Panc1 (cell line): ENCODE results near the gene LRP5. TPM values are rescaled to one million over a fixed set of nuclear protein-coding genes. Genes with fewer than 3 reads are reported as not detected.
"Not testable (repeated sequence)": the region's sequence is repeated elsewhere in the genome, so short reads cannot be mapped to it uniquely, and the experiment has no call there.

Experiments used
- ATAC-seq: fragments of 200-7000 bp; cut with Tn5 transposase; 2 replicates; pipeline ENCODE4 v1.9.1; 2020; ENCODE audit warnings: mild to moderate bottlenecking, moderate library complexity
- BruUV-seq: library from RNA; stranded (reverse); fragments of 400-500 nt; replicated peaks from 2 replicates; lab custom pipeline; 2021; lab: Mats Ljungman, UMichigan
- CTCF ChIA-PET: fragments of 300-600 bp; sonication (Branson Sonifier 250); formaldehyde crosslinking; loops from one replicate; lab custom pipeline; 2022; ENCODE audit warnings: antibody characterized with exemption; lab: Charles Lee
- POLR2A ChIA-PET: fragments of 300-600 bp; sonication (Branson Sonifier 250); formaldehyde crosslinking; loops from one replicate; lab custom pipeline; 2022; ENCODE audit warnings: antibody characterized with exemption; lab: Charles Lee
- DNase-seq: peaks from one replicate; pipeline ENCODE4 v3.0.0-alpha.2; 2010; ENCODE audit warnings: low read depth, low spot score
- H3K27ac ChIP-seq: 2 replicates; pipeline ENCODE4 v1.5.1; 2011; ENCODE audit warnings: mild to moderate bottlenecking, low read length, inconsistent platforms
- H3K27me3 ChIP-seq: fragments of 200-500 bp; sonication (Bioruptor generic); 2 replicates; pipeline ENCODE4 v1.6.0; 2014; ENCODE audit warnings: low read length, inconsistent platforms; ENCODE audit not compliant: control insufficient read depth, insufficient read depth
- H3K36me3 ChIP-seq: fragments of 200-500 bp; sonication (Bioruptor generic); 2 replicates; pipeline ENCODE4 v1.5.1; 2014; ENCODE audit warnings: inconsistent platforms, mild to moderate bottlenecking, low read length, moderate library complexity; ENCODE audit not compliant: control insufficient read depth, insufficient read depth
- H3K4me1 ChIP-seq: 2 replicates; pipeline ENCODE4 v1.5.1; 2011; ENCODE audit warnings: inconsistent platforms, mild to moderate bottlenecking, low read length, moderate library complexity; ENCODE audit not compliant: control insufficient read depth, insufficient read depth
- H3K4me3 ChIP-seq, 2 experiments: 2 replicates each; pipeline ENCODE4 v1.5.1; 2011 to 2012; ENCODE audit warnings: low read depth in 2 of 2, low read length in 2 of 2, mild to moderate bottlenecking in 2 of 2, inconsistent platforms in 1 of 2, moderate library complexity in 1 of 2
- H3K9me3 ChIP-seq: fragments of 200-500 bp; sonication (Bioruptor generic); 2 replicates; pipeline ENCODE4 v1.5.1; 2014; ENCODE audit warnings: low read depth, mild to moderate bottlenecking, inconsistent platforms, low read length, moderate library complexity; ENCODE audit not compliant: control insufficient read depth, insufficient read depth
- CTCF ChIP-seq: fragments of 450-650 bp; IDR thresholded peaks from 2 replicates; pipeline ENCODE4 v1.5.1; 2017; ENCODE audit warnings: mild to moderate bottlenecking
- POLR2AphosphoS5 ChIP-seq: IDR thresholded peaks from 2 replicates; pipeline ENCODE4 v1.6.1; 2012; ENCODE audit warnings: mild to moderate bottlenecking, low read depth, low read length, moderate library complexity
- REST ChIP-seq, 2 experiments: IDR thresholded peaks; 2 replicates each; pipeline ENCODE4 v1.6.1; 2011 to 2012; ENCODE audit warnings: low read depth in 2 of 2, control low read depth in 1 of 2, low read length in 1 of 2, mild to moderate bottlenecking in 1 of 2, moderate library complexity in 1 of 2; ENCODE audit not compliant: insufficient read depth in 1 of 2
- SIN3A ChIP-seq: IDR thresholded peaks from 2 replicates; pipeline ENCODE4 v1.6.1; 2012; ENCODE audit warnings: low read depth, mild to moderate bottlenecking, low read length, moderate library complexity, borderline replicate concordance; ENCODE audit not compliant: insufficient read depth
- TCF7L2 ChIP-seq: IDR thresholded peaks from 2 replicates; pipeline ENCODE4 v1.6.1; 2011; ENCODE audit warnings: mild to moderate bottlenecking, low read depth, low read length, inconsistent platforms
- in situ Hi-C: cut with HindIII; loops from 2 replicates; pipeline ENCODE4 v1.10.0; 2016; ENCODE audit warnings: low sequenced_read_pairs, low pct_unique_long_range_greater_than_20kb
- intact Hi-C: fragments of 100-400 bp; cut with micrococcal nuclease; formaldehyde crosslinking; loops from one replicate; pipeline ENCODE4 v1.10.0; 2022; ENCODE audit not compliant: unreplicated experiment
- total RNA-seq: library from RNA; stranded (reverse); gene quantifications from one replicate; pipeline ENCODE4 v1.2.1, GENCODE V29; 2021; ENCODE audit not compliant: unreplicated experiment

The LRP5 gene
- total RNA-seq, 1 experiment from 2014 or later: 171 TPM

- TF ChIP-seq TCF7L2 (no peak), POLR2AphosphoS5 (no peak), REST (IDR thresholded peaks at IDR 0.05; ENCODE audit: insufficient read depth in 1 of 2, low read depth in 2 of 2, low read length in 1 of 2) (no peak), SIN3A (no peak), CTCF (peak; percentile 98)
- CTCF ChIA-PET: no interaction called here
- no peaks in the 10 kb centered on the region for H3K27me3 ChIP-seq
- ATAC-seq: peak; percentile 95
- H3K36me3 ChIP-seq: peaks cover 6% of the 10 kb centered on the region; the same call in 1 of the 2 replicates
- H3K27ac ChIP-seq: no peak overlapping the region
- H3K4me3 ChIP-seq: no peak overlapping the region
- no peaks in the 10 kb centered on the region for H3K9me3 ChIP-seq
- POLR2A ChIA-PET: interaction anchor here (0.5 kb wide), 1 partner anchor 114 kb away, joined by 3 read pairs; no protein-coding TSS in a partner anchor
- intact Hi-C loops (loop anchor here (10.0 kb wide), 1 partner anchor 192 kb away; no protein-coding TSS in a partner anchor), in situ Hi-C loops (no loop called here)
- peaks cover 4% of the 10 kb centered on the region; the same call in 1 of the 2 replicates for H3K4me1 ChIP-seq
- no TSS peak for BruUV-seq
- peak; percentile 20 for DNase-seq
Measured at GRCh38 chr11:68447015-68447801, 134.8 kb downstream of the LRP5 start.

DNA sequence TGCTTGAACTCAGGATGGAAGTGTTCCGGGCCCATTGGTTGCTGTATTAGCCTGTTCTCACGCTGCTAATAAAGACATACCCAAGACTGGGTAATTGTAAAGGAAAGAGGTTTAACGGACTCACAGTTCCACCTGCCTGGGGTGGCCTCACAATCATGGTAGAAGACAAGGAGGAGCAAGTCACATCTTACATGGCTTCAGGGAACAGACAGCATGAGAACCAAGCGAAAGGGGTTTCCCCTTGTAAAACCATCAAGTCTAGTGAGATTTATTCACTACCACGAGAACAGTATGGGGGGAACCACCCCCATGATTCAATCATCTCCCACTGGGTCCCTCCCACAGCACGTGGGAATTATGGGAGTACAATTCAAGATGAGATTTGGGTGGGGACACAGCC, 135.5 kb downstream of the LRP5 start:
- DNase-seq, H3K4me3 ChIP-seq, H3K4me1 ChIP-seq, H3K27me3 ChIP-seq, CTCF ChIA-PET, in situ Hi-C loops, H3K27ac ChIP-seq, H3K36me3 ChIP-seq, POLR2A ChIA-PET, ATAC-seq, H3K9me3 ChIP-seq: not testable (repeated sequence)
- intact Hi-C loops: loop anchor here (10.0 kb wide), 1 partner anchor 193 kb away; no protein-coding TSS in a partner anchor
- TSS peak; percentile 68 for BruUV-seq

DNA sequence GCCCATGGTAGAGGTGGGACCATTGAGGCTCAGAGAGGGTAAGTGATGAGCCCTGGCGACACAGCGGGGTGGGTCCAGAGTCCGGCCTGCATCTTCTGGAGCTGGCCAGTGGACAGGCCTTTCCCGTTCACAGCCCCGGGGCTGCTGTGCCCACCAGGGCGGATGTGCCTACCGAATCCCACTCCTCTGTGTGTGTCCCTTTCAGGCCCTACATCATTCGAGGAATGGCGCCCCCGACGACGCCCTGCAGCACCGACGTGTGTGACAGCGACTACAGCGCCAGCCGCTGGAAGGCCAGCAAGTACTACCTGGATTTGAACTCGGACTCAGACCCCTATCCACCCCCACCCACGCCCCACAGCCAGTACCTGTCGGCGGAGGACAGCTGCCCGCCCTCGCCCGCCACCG, 136.2 kb downstream of the LRP5 start:
- POLR2A ChIA-PET: no interaction called here
- DNase-seq (no peak), ATAC-seq (no peak)
- Histone ChIP-seq H3K27ac (no peak overlapping the region), H3K4me3 (no peak overlapping the region), H3K9me3 (no peaks in the 10 kb centered on the region), H3K36me3 (peaks cover 6% of the 10 kb centered on the region; the same call in 1 of the 2 replicates), H3K27me3 (no peaks in the 10 kb centered on the region), H3K4me1 (peaks cover 4% of the 10 kb centered on the region; the same call in 1 of the 2 replicates)
- in situ Hi-C loops: no loop called here
- intact Hi-C loops: loop anchor here (10.0 kb wide), 1 partner anchor 194 kb away; no protein-coding TSS in a partner anchor
- no TSS peak for BruUV-seq
- CTCF ChIA-PET: interaction anchor here (0.6 to 0.7 kb wide), 2 partner anchors 23 to 75 kb away, joined by 6 to 12 read pairs; no protein-coding TSS in a partner anchor
- TF ChIP-seq CTCF (no peak), REST (IDR thresholded peaks at IDR 0.05; ENCODE audit: insufficient read depth in 1 of 2, low read depth in 2 of 2, low read length in 1 of 2) (no peak), POLR2AphosphoS5 (no peak), TCF7L2 (no peak), SIN3A (no peak)
